ENCODE measurements around the gene KIF17. TPM values are rescaled to one million over a fixed set of nuclear protein-coding genes. Genes with fewer than 3 reads are reported as not detected.

Gene KIF17
- total and polyA plus RNA-seq, 2 of the 8 experiments (the other 6 are each of a cell fraction or from before 2014, with no cell fraction given): 6.9 to 10.4 TPM

- TF ChIP-seq CHD7 (IDR thresholded peaks at IDR 0.05; ENCODE audit: insufficient replicate concordance, low read length): no peak
- no peak for TF ChIP-seq SUZ12 (IDR thresholded peaks at IDR 0.05; ENCODE audit: low read length)
- TF ChIP-seq EP300 (IDR thresholded peaks at IDR 0.05; ENCODE audit: borderline replicate concordance in 1 of 2, low read depth in 2 of 2, low read length in 2 of 2): no peak
- TF ChIP-seq NRF1 (IDR thresholded peaks at IDR 0.05; ENCODE audit: low read depth, low read length): peak; percentile 90
- 0 out of 2 replicates have a peak, but pooled peaks have one; percentile 78 for TF ChIP-seq SP4 (IDR thresholded peaks at IDR 0.05; ENCODE audit: low read length)
- no peak for TF ChIP-seq BRCA1 (IDR thresholded peaks at IDR 0.05; ENCODE audit: low read depth, low read length)
- peak; percentile 40; the same call in 1 of the 2 replicates for TF ChIP-seq PHF8 (conservative IDR thresholded peaks at IDR 0.05; ENCODE audit: low read depth, low read length)
- TF ChIP-seq E2F6 (IDR thresholded peaks at IDR 0.05): peak; percentile 84
- TF ChIP-seq YY1 (IDR thresholded peaks at IDR 0.05; ENCODE audit: low read depth, low read length): peak; percentile 35; the same call in 1 of the 2 replicates
Observed at GRCh38 chr1:20633190-20634064, 84.4 kb downstream of the KIF17 start, which contains the start of gene PINK1 (continued).
